ENCODE data around the gene ZBTB4.

The ZBTB4 gene

DNA sequence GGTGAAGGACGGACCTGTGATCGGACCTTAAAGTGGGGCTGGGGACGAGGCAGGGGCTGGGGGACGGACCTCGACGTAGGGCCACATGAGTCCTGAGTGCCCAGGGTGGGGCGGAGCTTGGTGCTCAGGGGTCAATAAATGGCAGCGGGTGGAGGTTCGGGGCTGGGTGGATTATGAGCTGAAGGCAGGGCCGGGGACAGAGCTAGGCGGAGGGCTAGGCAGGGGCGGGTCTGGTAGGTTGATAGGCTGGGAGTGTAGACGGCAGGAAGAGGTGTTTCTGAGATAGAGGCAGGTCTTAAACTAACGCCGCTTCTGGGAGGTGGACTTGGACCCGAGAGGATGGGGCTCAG, 33.8 kb downstream of the ZBTB4 start:
- H3F3A ChIP-seq (ENCODE audit: low read depth), result no peaks in the 10 kb centered on the region
- H3K36me3 ChIP-seq (ENCODE audit: insufficient read depth, low read length), result no peaks in the 10 kb centered on the region
- H3K9me3 ChIP-seq (ENCODE audit: insufficient read depth, low read depth, low read length), result no peaks in the 10 kb centered on the region
- H3K9ac ChIP-seq (ENCODE audit: low read depth, low read length, poor library complexity, severe bottlenecking), result peak overlapping the region; percentile 60
- H3K4me3 ChIP-seq (ENCODE audit: low read length, poor library complexity, severe bottlenecking), result peak overlapping the region; percentile 73
- H3K4me2 ChIP-seq (ENCODE audit: low read depth, low read length, poor library complexity, severe bottlenecking), result peak overlapping the region; percentile 69
- no peaks in the 10 kb centered on the region for H3K27me3 ChIP-seq (ENCODE audit: insufficient read depth, low read length, poor library complexity, severe bottlenecking)
- H3K79me2 ChIP-seq (ENCODE audit: insufficient read depth, low read length), result no peaks in the 10 kb centered on the region
- no peaks in the 10 kb centered on the region for H3K9me2 ChIP-seq (replicated peaks; ENCODE audit: low read depth, low read length)
- TF ChIP-seq, protein P1, sequence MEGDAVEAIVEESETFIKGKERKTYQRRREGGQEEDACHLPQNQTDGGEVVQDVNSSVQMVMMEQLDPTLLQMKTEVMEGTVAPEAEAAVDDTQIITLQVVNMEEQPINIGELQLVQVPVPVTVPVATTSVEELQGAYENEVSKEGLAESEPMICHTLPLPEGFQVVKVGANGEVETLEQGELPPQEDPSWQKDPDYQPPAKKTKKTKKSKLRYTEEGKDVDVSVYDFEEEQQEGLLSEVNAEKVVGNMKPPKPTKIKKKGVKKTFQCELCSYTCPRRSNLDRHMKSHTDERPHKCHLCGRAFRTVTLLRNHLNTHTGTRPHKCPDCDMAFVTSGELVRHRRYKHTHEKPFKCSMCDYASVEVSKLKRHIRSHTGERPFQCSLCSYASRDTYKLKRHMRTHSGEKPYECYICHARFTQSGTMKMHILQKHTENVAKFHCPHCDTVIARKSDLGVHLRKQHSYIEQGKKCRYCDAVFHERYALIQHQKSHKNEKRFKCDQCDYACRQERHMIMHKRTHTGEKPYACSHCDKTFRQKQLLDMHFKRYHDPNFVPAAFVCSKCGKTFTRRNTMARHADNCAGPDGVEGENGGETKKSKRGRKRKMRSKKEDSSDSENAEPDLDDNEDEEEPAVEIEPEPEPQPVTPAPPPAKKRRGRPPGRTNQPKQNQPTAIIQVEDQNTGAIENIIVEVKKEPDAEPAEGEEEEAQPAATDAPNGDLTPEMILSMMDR (conservative IDR thresholded peaks at IDR 0.05; ENCODE audit: low read length), result no peak
- TF ChIP-seq EZH2phosphoT487 (IDR thresholded peaks at IDR 0.05; ENCODE audit: borderline replicate concordance), result no peak
- H3K4me1 ChIP-seq (ENCODE audit: insufficient read depth, low read length, poor library complexity, severe bottlenecking), result peaks cover 8% of the 10 kb centered on the region
- no peaks in the 10 kb centered on the region for H4K20me1 ChIP-seq (ENCODE audit: insufficient read depth, low read length, poor library complexity, severe bottlenecking)
- H2AFZ ChIP-seq (ENCODE audit: low read length), result peak overlapping the region; percentile 86

DNA sequence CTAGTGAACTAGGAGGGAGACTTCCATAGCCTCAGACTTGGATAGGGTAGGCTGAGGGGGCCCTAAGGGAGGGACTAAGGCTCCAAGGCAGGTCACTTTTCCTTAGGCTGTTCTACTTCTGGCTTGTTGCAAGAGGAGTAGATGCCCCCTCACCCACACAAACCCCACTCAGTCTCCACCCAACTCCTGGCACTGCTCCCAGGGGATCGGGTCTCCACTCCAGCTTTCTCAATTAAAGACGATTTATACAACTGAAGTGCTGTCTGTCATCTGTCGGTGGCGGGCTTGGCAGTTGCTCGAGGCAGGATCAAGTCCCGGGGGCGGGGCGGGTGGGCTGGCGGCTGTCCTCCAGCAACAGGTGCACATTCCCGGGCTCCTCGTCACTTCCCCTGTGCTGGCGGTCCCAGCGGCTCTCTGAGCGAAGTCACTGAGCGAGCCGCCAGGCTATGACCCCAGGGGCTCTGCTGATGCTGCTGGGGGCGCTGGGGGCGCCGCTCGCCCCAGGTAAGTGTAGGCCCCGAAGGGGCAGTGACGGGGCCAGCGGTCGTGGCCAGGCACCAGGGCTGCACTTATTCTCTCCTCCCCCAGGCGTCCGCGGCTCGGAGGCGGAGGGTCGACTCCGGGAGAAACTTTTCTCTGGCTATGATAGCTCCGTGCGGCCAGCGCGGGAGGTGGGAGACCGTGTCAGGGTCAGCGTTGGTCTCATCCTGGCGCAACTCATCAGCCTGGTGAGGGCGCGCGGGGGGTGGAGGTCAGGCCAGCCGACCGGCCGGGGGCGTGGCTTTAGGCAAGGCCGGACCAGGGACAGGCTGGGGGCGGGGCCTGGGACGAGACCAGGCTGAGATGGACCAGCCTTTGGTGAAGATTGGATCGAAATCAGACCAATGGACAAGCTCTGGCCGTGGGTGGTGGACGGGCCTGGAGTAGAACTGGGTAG, 34.5 kb downstream of the ZBTB4 start, which contains the start of gene CHRNB1:
CHRNB1 (plus strand) TSS at position 380 of the 937 bp plus-strand sequence; CDS start at position 447, 67 bp downstream.
- Histone ChIP-seq H3K9ac (ENCODE audit: low read depth, low read length, poor library complexity, severe bottlenecking) (peak within 1 kb of the TSS; percentile 60), H3K79me2 (ENCODE audit: insufficient read depth, low read length) (peaks cover under 1% of the 10 kb centered on the region; the same call in 1 of the 2 replicates), H3K27me3 (ENCODE audit: insufficient read depth, low read length, poor library complexity, severe bottlenecking) (no peaks in the 10 kb centered on the region), H3K4me3 (ENCODE audit: low read length, poor library complexity, severe bottlenecking) (peak within 1 kb of the TSS; percentile 73), H3K9me2 (replicated peaks; ENCODE audit: low read depth, low read length) (no peaks in the 10 kb centered on the region), H4K20me1 (ENCODE audit: insufficient read depth, low read length, poor library complexity, severe bottlenecking) (no peaks in the 10 kb centered on the region), H2AFZ (ENCODE audit: low read length) (peak within 1 kb of the TSS; percentile 86), H3K4me1 (ENCODE audit: insufficient read depth, low read length, poor library complexity, severe bottlenecking) (peaks cover 12% of the 10 kb centered on the region), H3K4me2 (ENCODE audit: low read depth, low read length, poor library complexity, severe bottlenecking) (peak within 1 kb of the TSS; percentile 69), H3K36me3 (ENCODE audit: insufficient read depth, low read length) (no peaks in the 10 kb centered on the region), H3K9me3 (ENCODE audit: insufficient read depth, low read depth, low read length) (no peaks in the 10 kb centered on the region), H3F3A (ENCODE audit: low read depth) (no peaks in the 10 kb centered on the region)
- TF ChIP-seq EZH2phosphoT487 (IDR thresholded peaks at IDR 0.05; ENCODE audit: borderline replicate concordance), result no peak
- TF ChIP-seq, protein P1 (conservative IDR thresholded peaks at IDR 0.05; ENCODE audit: low read length), result no peak

DNA sequence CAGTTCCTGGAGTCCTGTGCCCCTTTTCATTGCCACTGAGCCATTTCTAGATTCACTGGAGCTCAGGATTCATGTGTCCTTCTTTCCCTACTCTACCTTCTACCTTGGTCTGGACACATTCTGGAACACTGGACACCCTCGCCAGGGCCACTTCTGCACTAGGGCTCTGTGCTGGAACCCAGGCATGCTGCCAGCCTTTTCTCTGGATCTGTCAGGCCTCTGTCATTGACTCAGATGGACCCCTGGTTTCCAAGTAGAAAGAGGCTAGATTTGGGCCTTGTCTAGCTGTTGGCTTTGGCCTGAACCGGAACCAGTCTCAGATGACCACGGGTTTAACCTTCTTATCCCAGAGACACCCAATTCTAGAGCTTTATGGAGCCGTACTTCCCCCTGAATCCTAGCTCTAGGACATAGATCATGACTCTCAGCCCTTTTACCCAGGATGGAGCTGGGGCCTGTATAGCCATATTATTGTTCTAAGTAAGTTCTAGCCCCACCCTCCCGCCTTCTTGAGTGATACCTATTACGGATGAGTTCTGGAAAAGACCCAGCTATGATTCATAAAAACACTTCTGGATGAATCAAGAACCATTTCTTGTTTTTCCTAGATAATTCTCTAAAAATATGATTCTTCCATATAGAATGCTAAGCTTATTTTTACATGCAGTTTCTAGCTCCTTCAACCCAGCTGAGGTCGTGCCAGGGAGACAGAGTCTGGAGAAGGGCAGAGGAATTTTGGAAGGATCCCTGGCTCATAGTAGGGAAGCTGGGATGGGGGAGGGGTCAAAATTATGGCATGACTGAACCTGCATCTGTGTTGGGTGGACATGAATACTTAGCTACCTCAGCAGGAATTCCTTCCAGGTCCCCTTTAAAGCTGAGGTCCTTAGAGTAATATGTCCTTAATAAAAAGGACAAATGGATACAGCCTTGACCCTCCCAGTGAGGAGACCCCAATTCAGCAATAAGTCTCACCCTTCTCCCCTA, 35.6 kb downstream of the ZBTB4 start:
- no peak overlapping the region for H3K4me3 ChIP-seq (ENCODE audit: low read length, poor library complexity, severe bottlenecking)
- peaks cover 17% of the 10 kb centered on the region for H3K4me1 ChIP-seq (ENCODE audit: insufficient read depth, low read length, poor library complexity, severe bottlenecking)
- no peaks in the 10 kb centered on the region for H3K9me3 ChIP-seq (ENCODE audit: insufficient read depth, low read depth, low read length)
- no peaks in the 10 kb centered on the region for H3K36me3 ChIP-seq (ENCODE audit: insufficient read depth, low read length)
- H3K79me2 ChIP-seq (ENCODE audit: insufficient read depth, low read length), result peaks cover 12% of the 10 kb centered on the region; the same call in 1 of the 2 replicates
- no peak overlapping the region for H2AFZ ChIP-seq (ENCODE audit: low read length)
- no peaks in the 10 kb centered on the region for H3K27me3 ChIP-seq (ENCODE audit: insufficient read depth, low read length, poor library complexity, severe bottlenecking)
- no peak for TF ChIP-seq EZH2phosphoT487 (IDR thresholded peaks at IDR 0.05; ENCODE audit: borderline replicate concordance)
- TF ChIP-seq, protein P1 (conservative IDR thresholded peaks at IDR 0.05; ENCODE audit: low read length), result no peak
- H3F3A ChIP-seq (ENCODE audit: low read depth), result no peaks in the 10 kb centered on the region
- no peaks in the 10 kb centered on the region for H4K20me1 ChIP-seq (ENCODE audit: insufficient read depth, low read length, poor library complexity, severe bottlenecking)
- peak overlapping the region; percentile 69 for H3K4me2 ChIP-seq (ENCODE audit: low read depth, low read length, poor library complexity, severe bottlenecking)
- no peaks in the 10 kb centered on the region for H3K9me2 ChIP-seq (replicated peaks; ENCODE audit: low read depth, low read length)
- peak overlapping the region; percentile 60 for H3K9ac ChIP-seq (ENCODE audit: low read depth, low read length, poor library complexity, severe bottlenecking)
